NCI-H1436 treated with DMSO at 0.1 percent for 48 hours (cell line): ENCODE results near the gene LRP10.
"Not testable (repeated sequence)": the region's sequence is repeated elsewhere in the genome, so short reads cannot be mapped to it uniquely, and the experiment has no call there.

Experiments used
- DNase-seq: peaks from one replicate; lab custom pipeline; 2025; lab: John Stamatoyannopoulos, UW

The LRP10 gene, protein sequence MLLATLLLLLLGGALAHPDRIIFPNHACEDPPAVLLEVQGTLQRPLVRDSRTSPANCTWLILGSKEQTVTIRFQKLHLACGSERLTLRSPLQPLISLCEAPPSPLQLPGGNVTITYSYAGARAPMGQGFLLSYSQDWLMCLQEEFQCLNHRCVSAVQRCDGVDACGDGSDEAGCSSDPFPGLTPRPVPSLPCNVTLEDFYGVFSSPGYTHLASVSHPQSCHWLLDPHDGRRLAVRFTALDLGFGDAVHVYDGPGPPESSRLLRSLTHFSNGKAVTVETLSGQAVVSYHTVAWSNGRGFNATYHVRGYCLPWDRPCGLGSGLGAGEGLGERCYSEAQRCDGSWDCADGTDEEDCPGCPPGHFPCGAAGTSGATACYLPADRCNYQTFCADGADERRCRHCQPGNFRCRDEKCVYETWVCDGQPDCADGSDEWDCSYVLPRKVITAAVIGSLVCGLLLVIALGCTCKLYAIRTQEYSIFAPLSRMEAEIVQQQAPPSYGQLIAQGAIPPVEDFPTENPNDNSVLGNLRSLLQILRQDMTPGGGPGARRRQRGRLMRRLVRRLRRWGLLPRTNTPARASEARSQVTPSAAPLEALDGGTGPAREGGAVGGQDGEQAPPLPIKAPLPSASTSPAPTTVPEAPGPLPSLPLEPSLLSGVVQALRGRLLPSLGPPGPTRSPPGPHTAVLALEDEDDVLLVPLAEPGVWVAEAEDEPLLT

DNA sequence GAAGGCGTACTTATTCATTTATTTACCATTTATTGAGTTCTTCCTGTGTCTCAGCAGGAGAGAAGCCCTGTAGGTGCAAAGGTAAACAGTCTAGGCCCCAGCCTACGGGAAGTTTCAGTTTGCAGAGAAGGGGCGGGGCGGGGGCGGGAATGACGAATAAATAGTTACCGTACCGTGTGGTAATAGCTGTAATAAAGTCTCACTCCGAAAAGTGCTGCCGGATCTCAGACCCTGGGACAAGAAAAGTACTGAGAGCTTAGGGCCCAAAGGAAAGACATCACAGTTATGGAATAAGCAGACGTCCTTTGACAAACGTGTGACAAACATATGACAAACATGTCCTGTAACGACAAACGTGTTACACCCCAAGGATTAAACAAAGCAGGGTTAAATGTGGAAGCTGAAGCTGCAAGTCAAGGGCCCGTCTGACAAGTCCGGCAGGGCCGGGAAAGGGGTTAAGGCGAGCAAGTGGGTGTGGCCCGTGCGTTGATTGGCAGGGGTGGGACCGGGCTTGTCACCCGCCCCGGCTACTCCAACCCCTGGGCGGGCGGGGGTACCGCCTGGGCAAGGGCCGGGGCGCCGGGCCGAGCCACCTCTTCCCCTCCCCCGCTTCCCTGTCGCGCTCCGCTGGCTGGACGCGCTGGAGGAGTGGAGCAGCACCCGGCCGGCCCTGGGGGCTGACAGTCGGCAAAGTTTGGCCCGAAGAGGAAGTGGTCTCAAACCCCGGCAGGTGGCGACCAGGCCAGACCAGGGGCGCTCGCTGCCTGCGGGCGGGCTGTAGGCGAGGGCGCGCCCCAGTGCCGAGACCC, at the start of gene LRP10:
Gene LRP10 (plus strand): TSS at position 517 of the 809 bp plus-strand sequence. CDS start 564 bp downstream, outside the sequence.
- no peak for DNase-seq

DNA sequence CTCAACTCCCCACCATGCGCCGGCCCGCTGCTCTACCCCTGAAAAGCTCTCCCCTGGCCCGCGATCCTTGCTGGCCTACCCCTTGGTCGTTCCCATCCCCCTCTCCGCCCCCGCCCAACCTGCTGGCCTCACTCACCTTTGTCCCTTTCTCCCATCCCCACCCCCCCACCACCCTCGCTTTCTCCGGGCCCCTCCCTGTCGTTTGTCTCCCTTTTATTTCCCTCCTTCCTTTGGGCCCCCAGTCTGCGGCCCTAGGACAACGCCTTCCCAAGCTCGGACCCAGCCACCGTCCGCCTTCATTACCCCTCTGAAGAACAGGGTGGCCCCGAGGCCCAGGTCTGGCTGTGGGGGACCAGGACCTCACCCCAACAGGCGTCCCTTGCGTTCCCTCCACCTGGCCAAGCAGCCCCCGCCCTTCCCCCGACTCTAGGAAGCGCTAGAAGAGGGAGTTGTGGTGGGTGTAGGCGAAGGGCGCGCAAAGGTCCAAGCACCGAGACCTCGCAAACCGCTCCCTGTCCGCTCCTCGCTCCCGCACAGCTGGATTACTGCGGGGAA, 49.4 kb upstream of the LRP10 start:
- no peak for DNase-seq

DNA sequence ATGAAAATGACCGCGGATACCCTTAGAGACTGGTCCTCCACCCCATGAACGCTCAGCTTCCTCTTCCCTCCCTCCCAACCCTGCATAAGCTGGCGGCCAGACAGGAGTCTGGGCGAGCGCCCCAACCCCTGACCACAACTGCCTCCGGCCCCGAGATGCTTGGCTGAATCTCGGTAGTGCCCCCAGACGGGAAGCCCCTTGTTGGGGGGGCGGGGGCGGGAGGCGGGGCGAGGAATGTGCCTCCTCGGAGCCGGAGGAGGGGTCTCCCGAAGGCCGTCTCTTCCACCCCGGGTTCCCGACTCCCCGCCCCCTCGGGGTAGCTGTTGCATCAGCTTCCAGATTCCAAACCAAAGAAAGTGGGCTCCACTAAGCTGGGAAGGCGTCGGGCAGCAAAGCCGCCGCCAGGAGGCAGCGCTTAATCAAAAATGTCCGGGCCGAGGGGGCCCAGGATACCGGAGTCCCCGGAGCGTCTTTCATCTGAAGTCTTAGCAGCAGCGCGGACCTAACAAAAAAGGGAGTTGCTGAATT, 48.9 kb upstream of the LRP10 start:
- no peak for DNase-seq

DNA sequence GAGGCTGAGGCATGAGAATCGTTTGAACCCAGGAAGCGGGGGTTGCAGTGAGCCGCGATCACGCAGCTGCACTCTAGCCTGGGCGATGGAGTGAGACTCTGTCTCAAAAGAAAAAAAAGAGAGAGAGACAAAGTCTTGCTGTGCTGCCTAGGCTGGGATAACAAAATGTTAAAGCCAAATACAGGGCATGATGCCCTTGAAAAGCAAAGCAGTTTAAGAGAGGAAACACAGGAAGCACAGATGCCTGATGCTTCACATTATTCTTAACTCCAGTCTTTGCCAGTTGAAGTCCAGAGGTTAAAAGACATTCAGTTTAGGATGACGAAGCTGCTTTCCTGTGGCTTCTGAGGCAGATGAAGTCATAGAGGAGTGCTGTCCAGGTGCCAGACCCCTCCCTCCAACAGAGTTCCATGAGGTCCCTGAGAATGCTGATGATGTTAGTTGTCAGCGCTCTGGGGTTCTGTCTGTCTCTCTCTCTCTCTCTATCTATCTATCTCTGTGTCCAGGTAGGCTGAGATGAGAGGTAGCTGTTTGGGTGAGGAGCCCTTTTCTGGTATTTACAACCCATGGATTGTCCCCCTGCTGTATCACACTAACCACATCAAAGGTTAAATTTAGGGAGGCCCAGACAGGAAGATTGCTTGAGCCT, 46.7 kb upstream of the LRP10 start:
- no peak for DNase-seq

DNA sequence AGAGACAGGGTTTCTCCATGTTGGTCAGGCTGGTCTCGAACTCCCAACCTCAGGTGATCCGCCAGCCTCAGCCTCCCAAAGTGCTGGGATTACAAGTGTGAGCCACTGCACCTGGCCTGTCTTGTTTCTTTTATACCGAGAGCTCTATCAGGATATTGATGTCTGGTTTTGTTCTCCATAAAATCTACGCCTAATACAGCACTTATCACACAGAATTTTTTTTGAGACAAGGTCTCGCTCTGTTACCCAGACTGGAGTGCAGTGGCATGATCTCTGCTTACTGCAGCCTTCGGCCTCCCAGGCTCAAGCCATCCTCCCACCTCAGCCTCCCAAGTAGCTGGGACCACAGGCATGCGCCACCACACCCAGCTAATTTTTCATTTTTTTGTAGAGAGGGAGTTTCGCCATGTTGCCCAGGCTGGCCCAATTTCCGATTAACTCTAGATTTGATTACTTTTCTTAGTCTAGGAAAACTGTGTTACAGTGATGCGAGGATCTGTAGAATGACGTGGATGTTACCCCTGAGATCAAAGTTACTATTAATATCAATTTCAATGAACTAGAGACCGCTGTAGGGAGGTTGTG, 42.4 kb upstream of the LRP10 start:
- DNase-seq = not testable (repeated sequence)

DNA sequence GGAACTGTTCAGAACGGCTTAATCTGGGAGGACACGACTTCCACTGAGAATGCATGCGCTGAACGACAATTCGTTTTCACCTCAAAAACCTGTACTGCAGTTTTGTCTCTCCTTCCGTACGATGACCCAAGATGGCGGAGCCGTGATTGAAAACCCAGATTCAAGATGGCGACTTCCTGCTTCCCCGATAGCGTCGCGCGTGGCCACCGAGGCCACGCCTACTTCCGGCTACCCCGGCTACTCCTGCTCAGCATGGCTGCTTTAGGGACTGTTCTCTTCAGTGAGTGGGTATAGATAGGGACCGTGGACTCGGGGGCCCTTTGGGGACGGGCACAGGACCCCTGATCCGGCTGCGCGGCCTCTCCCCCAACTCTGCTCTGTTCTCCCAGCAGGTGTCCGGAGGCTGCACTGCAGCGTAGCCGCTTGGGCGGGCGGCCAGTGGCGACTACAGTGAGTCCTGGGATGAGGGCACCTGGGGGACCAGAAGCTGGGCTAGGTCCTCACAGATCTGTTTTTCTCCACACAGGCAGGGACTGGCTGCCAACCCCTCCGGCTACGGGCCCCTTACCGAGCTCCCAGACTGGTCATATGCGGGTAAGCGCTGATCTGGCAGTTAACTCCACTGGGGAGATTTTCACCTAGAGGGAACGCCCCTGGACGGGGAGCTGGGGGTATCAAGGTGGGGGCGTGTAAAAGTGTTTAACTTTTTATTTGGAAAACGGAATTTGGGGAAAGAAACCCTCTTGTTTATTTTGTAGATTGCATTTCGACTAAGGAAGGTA, 41.7 kb upstream of the LRP10 start, which contains the start of gene MRPL52:
Gene MRPL52 (plus strand): TSS at position 227 of the 782 bp plus-strand sequence. CDS start 26 bp downstream, at position 253.
- DNase-seq = peak; percentile 37

DNA sequence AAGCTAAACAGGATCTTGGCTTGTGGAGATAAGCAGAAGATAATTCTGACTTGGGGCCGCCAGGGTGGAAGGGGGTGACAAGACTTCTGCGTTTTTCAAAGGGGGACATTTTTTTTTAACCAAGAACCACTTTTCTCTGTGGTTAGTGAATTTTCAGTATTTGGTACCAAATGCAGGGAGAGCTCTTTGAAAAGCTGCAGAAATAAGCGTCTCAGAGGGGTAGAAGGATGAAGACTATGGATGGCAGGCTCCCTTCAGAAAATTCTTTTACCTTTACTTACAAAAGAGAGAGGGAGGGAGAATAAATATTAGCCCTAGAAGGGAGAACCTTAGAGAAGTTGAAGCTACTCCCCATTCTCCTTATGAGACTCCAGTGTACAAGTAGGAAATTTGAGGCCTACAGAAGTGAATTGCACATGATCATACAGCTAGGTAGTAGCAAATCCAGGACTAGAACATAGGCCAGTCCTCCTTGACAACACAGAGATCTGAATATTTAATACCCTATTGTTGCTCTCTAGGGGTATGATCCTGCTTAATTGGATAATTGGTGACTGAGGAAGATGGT, 41.0 kb upstream of the LRP10 start:
- DNase-seq = no peak

DNA sequence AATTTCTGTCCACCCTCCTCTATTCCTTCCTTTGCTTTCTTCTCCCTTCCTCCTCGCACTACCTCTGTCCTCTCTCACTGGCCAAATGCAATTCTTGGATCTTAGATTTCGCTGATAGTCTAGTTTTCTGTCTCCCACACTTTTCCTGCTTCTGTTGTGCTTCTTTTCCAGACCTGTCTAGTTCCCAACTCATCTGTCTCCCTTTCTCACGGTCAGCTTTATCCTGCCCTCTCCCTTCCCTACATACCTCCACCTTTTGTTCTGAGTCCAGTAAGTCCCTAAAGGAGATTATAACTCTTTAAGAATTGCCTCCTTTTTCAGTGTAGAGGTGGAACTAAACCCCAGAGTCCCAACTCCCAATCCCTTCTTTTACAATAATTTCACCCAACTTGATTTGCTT, 36.0 kb upstream of the LRP10 start:
- no peak for DNase-seq

DNA sequence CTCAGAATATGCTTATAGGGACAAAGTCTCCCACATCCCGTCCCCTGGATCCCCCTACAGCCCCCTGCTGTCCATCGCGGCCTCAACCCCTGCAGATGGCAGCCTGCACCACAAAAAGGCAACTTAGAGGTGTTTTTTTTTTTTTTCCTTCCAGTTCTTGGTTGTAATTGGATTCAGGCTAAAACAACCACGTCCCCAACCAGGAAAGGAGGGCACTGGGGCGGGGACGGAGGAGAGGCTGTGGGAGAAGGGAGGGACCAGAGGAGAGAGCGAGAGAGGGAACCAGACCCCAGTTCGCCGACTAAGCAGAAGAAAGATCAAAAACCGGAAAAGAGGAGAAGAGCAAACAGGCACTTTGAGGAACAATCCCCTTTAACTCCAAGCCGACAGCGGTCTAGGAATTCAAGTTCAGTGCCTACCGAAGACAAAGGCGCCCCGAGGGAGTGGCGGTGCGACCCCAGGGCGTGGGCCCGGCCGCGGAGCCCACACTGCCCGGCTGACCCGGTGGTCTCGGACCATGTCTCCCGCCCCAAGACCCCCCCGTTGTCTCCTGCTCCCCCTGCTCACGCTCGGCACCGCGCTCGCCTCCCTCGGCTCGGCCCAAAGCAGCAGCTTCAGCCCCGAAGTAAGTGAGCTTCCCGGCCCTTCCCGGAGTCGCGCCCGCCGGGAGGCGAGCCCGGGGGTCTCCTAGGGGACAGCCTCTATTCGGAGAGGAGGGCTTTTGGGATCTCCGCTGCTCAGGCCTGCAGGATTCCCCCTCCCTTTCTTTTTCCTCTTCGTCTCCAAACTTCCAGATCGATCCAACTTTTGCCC, 35.0 kb upstream of the LRP10 start, which contains the start of gene MMP14:
Gene MMP14 (plus strand): TSS at position 285 of the 813 bp plus-strand sequence. CDS start 233 bp downstream, at position 518.
- DNase-seq = no peak

DNA sequence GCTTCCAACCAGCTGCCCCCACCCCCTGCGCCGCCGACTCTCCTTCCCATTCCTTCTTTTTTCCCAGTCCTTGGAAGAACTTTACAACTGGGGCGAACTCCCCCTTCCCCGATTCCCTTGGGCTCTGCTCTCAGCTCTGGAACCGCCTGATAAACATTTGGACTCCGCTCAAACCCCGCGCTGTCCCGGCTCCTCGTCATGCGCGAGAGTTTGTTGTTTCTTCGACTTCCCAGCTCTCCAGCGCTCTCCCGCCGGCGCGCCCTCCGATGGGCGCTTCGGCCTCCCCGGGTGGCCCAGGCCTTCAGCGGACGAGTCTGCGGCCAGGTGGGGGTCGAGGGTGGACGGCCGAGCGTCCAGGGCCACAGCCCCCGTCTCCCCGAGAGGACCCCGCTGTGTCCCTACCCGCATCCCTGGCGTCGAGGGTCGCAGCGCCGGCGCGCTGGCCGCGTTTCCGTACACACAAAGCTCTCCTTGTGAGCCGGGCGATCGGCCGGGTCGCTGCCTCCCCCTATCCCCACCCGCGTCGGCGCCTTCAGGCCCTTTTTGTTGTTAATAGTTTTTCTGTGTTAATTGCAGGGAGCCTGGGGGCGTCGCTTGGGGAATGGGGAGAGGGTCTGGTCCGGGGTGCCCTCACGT, 34.3 kb upstream of the LRP10 start:
- no peak for DNase-seq

DNA sequence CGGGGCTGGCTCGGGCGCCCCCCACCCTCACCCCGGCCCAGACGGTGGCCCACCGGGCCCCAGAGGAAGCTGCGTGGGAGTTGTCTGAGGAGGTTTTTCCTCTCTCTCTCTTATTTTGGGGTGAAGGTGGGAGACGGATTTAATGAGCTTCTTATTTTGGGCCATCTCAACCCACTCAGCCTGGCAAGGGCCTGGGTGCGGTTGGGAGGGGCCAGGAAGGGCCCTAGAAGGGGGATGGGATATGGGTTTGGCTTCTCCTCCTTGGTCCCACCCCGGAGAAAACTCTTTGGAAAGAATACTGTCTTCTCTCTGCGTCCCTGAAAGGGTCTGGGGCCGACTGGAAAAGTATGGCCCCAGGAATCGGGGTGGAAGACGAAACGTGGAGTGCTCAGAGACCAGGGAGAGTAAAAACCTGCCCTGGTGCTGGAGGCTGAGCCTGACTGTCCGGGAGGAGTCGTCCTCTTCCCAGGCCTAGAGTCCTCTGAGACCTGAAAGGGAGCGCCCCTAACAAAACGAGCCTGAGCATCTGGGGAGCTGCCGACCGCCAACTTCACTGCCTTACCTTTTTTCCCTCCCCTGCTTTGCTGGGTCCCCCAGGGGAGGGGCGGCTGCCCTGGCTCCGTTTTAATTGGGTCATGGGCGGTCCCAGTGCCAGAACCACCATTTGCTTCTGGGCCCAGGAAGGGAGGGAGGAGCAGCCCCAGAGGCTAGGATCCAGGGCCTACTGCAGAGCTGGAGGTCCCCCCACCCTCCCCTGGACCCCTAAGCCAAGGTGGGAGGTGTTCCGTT, 33.6 kb upstream of the LRP10 start:
- no peak for DNase-seq

DNA sequence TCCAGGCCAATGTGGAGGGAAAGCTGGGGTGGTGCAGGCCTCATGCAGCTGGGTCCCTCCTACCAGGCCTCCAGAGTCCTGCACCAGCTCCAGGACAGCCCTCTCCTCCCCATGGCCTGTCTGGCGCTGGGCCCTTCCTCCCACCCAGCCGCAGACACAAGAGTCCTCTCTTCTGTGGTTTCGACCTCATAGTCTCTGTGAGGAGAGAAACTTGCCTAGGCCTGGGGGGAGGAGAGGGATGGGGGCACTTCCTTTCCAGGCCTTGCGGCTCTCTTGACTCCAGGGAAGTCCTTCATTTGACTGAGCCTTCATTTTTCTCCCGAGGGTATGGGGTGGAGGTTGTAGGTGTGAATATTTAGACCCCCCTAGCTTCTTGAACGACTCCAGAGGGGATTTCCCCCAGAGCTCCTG, 32.9 kb upstream of the LRP10 start:
- no peak for DNase-seq

DNA sequence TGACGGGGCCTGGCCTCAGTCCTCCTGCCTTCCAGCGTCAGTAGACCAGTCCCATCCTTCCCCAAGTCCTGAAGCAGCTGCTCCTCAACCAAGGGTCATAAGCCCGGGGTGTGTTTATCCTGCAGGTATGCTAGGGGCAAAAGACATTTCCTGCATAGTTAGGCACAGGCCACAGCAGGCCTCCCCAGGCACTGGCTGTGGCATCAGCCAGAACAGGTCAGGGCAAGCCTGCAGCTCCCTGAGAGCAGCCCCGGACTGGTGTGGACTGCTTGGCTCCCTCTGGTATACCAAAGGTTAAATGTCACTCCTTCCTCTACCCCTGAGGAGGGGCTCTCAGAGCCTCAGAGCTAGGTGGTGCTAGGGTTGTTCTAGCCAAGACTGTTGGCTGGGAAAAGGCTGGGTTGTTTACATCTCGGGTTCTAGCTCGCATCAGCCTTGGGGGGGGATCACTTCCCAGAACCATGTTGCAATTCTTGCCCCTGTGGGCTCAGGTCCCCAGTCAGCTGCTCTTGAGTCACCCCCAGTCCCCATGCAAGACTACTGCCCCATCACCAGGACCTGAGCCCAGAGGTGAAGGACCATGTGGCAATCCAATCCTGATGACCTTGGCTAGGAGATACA, 32.3 kb upstream of the LRP10 start:
- DNase-seq = no peak

DNA sequence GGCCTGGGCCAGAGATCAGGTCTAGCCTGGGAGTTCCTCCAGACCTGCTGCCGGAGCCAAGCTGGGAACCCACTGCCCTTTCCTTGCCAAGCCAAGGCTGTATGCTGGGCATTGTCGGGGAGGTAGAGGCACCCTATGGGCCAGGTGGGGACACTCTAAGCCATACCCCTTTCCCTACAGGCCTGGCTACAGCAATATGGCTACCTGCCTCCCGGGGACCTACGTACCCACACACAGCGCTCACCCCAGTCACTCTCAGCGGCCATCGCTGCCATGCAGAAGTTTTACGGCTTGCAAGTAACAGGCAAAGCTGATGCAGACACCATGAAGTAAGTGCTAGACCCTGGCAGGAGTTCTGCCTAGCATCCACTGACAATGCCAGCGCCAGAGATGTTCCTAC, 30.2 kb upstream of the LRP10 start:
- DNase-seq = no peak

DNA sequence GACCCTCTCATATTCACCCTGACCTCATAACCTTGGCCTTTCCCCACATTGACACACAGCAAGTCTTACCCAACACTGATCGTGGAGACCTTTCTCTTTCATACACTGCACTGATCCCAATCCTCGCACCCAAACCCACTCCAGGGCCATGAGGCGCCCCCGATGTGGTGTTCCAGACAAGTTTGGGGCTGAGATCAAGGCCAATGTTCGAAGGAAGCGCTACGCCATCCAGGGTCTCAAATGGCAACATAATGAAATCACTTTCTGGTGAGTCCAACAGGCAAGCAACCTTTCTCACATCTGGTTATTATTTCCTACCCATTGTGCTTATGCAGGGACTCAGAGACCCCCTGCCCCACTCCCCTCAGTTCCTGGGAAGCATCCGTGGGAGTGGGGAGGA, 29.8 kb upstream of the LRP10 start:
- DNase-seq = no peak

DNA sequence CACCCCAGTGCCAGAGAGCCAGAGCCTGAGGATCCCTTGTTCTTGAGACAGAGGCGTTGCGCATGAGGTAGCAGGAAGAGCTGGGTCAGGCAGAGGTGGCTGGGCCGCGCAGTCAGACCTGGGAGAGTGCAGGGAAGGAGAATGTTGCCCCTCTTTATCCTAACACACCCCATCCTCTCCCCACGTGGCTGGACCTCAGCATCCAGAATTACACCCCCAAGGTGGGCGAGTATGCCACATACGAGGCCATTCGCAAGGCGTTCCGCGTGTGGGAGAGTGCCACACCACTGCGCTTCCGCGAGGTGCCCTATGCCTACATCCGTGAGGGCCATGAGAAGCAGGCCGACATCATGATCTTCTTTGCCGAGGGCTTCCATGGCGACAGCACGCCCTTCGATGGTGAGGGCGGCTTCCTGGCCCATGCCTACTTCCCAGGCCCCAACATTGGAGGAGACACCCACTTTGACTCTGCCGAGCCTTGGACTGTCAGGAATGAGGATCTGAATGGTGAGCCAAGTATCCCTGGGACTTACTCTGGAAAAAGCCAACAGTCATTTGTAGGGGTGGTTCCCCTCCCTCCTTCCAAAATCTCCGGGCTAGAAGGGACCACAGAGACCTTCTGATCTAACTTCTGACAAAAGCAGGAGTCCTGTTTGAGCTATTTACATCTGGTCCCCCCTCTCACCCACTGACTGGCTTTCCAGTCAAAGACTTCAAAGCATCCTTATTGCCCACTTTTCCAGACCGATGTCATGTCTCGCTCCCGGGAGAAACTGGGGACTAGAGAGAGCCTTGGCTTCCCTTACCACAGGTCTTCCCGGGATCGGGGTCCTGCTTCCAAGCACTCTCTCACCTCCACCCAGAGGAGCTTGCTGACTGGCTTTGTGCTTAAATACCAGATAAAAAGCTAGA, 29.1 kb upstream of the LRP10 start:
- no peak for DNase-seq
